GM06990 (cell line): Measurements from ENCODE around the gene OR1J4.

Source experiments
- DNase-seq: peaks from one replicate; pipeline ENCODE4 v3.0.0-alpha.2; 2011; ENCODE audit not compliant: insufficient read length; ENCODE audit errors: extremely low read depth
- H3K27me3 ChIP-seq: replicated peaks from 2 replicates; pipeline ENCODE4 v1.6.0; 2011; ENCODE audit warnings: low read length; ENCODE audit not compliant: control insufficient read depth, insufficient read depth
- H3K36me3 ChIP-seq: 2 replicates; pipeline ENCODE4 v1.5.1; 2011; ENCODE audit warnings: low read length; ENCODE audit not compliant: control insufficient read depth, insufficient read depth
- H3K4me3 ChIP-seq: replicated peaks from 2 replicates; pipeline ENCODE4 v1.5.1; 2011; ENCODE audit warnings: low read depth, mild to moderate bottlenecking, control low read depth, low read length
- TF ChIP-seq, protein P1 (sequence below): IDR thresholded peaks from 2 replicates; pipeline ENCODE4 v1.5.1; 2011; ENCODE audit warnings: low read length, control low read depth, mild to moderate bottlenecking, inconsistent platforms; ENCODE audit not compliant: insufficient read depth, poor library complexity, severe bottlenecking

OR1J4 gene

GRCh38 chr9:122546196-122546595 is 27.3 kb downstream of the OR1J4 start:
- no peak for DNase-seq
- Histone ChIP-seq H3K4me3 (no peak overlapping the region), H3K27me3 (no peaks in the 10 kb centered on the region; the same call in 1 of the 2 replicates), H3K36me3 (no peaks in the 10 kb centered on the region)
- TF ChIP-seq, protein P1, sequence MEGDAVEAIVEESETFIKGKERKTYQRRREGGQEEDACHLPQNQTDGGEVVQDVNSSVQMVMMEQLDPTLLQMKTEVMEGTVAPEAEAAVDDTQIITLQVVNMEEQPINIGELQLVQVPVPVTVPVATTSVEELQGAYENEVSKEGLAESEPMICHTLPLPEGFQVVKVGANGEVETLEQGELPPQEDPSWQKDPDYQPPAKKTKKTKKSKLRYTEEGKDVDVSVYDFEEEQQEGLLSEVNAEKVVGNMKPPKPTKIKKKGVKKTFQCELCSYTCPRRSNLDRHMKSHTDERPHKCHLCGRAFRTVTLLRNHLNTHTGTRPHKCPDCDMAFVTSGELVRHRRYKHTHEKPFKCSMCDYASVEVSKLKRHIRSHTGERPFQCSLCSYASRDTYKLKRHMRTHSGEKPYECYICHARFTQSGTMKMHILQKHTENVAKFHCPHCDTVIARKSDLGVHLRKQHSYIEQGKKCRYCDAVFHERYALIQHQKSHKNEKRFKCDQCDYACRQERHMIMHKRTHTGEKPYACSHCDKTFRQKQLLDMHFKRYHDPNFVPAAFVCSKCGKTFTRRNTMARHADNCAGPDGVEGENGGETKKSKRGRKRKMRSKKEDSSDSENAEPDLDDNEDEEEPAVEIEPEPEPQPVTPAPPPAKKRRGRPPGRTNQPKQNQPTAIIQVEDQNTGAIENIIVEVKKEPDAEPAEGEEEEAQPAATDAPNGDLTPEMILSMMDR: no peak

DNA sequence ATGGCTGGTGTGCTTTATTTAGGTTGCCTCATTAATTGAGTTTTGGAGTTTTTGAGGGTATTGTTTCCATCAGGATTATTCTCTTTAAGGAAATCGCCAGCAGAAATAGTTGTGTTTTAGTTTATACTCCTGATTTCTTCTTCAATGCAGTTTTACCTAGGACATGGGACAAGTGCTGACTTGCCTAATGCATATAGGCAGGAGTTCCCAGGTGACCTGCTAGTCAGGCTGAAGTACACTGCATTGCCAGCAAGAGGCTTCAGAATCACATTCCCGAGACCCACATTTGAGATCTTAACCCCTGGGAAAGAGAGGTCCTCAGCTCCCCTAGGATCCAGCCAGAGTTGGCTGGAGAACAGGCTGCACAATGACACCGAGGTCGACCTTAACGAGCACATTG is 32.4 kb downstream of the OR1J4 start:
- H3K36me3 ChIP-seq: no peaks in the 10 kb centered on the region
- TF ChIP-seq, protein P1: no peak
- H3K4me3 ChIP-seq: no peak overlapping the region
- H3K27me3 ChIP-seq: no peaks in the 10 kb centered on the region; the same call in none of the 2 replicates
- no peak for DNase-seq

DNA sequence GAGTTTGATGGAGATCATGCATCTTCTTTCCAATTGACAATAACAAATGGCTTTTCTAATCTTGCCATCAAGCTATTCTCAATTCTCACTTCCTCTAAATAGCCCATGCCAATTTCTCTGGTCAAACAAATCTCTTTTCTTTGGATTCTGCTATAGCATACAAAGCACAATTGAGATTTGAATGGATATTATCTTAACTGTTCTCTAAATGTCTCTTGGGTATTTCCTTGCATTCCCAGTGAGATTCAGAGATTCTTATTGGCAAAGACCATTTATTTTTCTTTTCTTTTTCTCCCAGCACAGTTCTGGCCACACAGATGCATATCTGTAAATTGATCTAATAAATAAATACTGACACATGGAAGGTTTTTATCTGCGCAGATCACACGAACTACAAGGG is 33.9 kb downstream of the OR1J4 start, which contains the start of gene OR1N2:
OR1N2 (plus strand) TSS at position 301 of the 400 bp plus-strand sequence. CDS start 100 bp downstream, outside the sequence.
- Histone ChIP-seq H3K27me3 (no peaks in the 10 kb centered on the region; the same call in none of the 2 replicates), H3K36me3 (no peaks in the 10 kb centered on the region), H3K4me3 (no peak within 1 kb of the TSS)
- DNase-seq: no peak
- TF ChIP-seq, protein P1: no peak

GRCh38 chr9:122561446-122561845 is 42.5 kb downstream of the OR1J4 start:
- no peak for DNase-seq
- Histone ChIP-seq H3K36me3 (no peaks in the 10 kb centered on the region), H3K4me3 (no peak overlapping the region), H3K27me3 (no peaks in the 10 kb centered on the region)
- TF ChIP-seq, protein P1: no peak

- H3K36me3 ChIP-seq: no peaks in the 10 kb centered on the region
- H3K4me3 ChIP-seq: no peak overlapping the region
- TF ChIP-seq, protein P1: no peak
- no peak for DNase-seq
- no peaks in the 10 kb centered on the region for H3K27me3 ChIP-seq
Measured at GRCh38 chr9:122562134-122562760, 43.3 kb downstream of the OR1J4 start.

DNA sequence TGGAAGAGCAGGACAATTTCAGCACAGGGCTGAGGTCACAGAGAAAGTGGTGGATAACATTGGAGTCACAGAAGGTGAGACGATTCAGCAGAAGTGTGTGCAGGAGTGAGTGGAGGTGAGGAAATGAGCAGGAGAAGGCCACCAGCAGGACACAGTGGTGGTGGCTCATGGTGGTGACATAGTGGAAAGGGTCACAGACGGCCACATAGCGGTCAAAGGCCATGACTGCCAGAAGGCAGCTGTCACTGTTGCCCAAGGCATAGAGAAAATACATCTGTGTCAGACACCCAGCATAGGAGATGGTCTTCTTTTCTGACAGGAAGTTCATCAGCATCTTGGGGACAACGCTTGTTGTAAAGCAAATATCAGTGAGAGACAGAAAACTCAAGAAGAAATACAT is 49.0 kb downstream of the OR1J4 start:
- TF ChIP-seq, protein P1: no peak
- no peak overlapping the region for H3K4me3 ChIP-seq
- no peaks in the 10 kb centered on the region for H3K36me3 ChIP-seq
- no peak for DNase-seq
- no peaks in the 10 kb centered on the region for H3K27me3 ChIP-seq
